Neuronal stem cell (in vitro differentiated cells): ENCODE data around the gene SRPX2.

ENCODE experiments used
- DNase-seq: peaks from one replicate; pipeline ENCODE4 v3.0.0-alpha.2; 2013; ENCODE audit warnings: low spot score
- H2AFZ ChIP-seq: one replicate; pipeline ENCODE4 v1.6.1; 2013; ENCODE audit warnings: mild to moderate bottlenecking, low read length, inconsistent platforms
- H2AK5ac ChIP-seq: 2 replicates; pipeline ENCODE4 v1.6.1; 2013; ENCODE audit warnings: low read depth, mild to moderate bottlenecking, inconsistent platforms, low read length, moderate library complexity, mixed read lengths
- H2BK120ac ChIP-seq: 2 replicates; pipeline ENCODE4 v1.6.1; 2013; ENCODE audit warnings: low read depth, mild to moderate bottlenecking, inconsistent platforms, low read length, moderate library complexity, mixed read lengths
- H2BK12ac ChIP-seq: one replicate; pipeline ENCODE4 v1.6.1; 2013; ENCODE audit warnings: low read length, inconsistent platforms
- H2BK15ac ChIP-seq: 2 replicates; pipeline ENCODE4 v1.6.1; 2013; ENCODE audit warnings: mild to moderate bottlenecking, low read length, inconsistent platforms, mixed read lengths
- H2BK5ac ChIP-seq: one replicate; pipeline ENCODE4 v1.6.1; 2013; ENCODE audit warnings: inconsistent platforms, mild to moderate bottlenecking, low read length, moderate library complexity
- H3K14ac ChIP-seq: one replicate; pipeline ENCODE4 v1.6.1; 2013; ENCODE audit warnings: low read length, inconsistent platforms
- H3K18ac ChIP-seq: 2 replicates; pipeline ENCODE4 v1.6.1; 2013; ENCODE audit warnings: low read length, inconsistent platforms
- H3K23ac ChIP-seq: 2 replicates; pipeline ENCODE4 v1.6.1; 2013; ENCODE audit warnings: low read depth, mild to moderate bottlenecking, mixed read lengths, low read length, inconsistent platforms; ENCODE audit not compliant: poor library complexity
- H3K27ac ChIP-seq: replicated peaks from 3 replicates; pipeline ENCODE4 v1.5.1; 2013; ENCODE audit warnings: low read length, inconsistent platforms
- H3K27me3 ChIP-seq, 3 experiments: 2 replicates each; pipeline ENCODE4 v1.6.1; 2013; ENCODE audit warnings: low read length in 3 of 3, mild to moderate bottlenecking in 2 of 3, inconsistent platforms in 1 of 3, low read depth in 1 of 3, mixed read lengths in 1 of 3, moderate library complexity in 1 of 3; ENCODE audit not compliant: control insufficient read depth in 3 of 3, insufficient read depth in 3 of 3
- H3K36me3 ChIP-seq, 2 donors: replicated peaks in 1 of 2; 2 replicates each; pipeline ENCODE4 v1.6.1; 2013; ENCODE audit warnings: low read length in 2 of 2; ENCODE audit not compliant: control insufficient read depth in 2 of 2, insufficient read depth in 2 of 2
- H3K4ac ChIP-seq: 2 replicates; pipeline ENCODE4 v1.6.1; 2013; ENCODE audit warnings: inconsistent platforms, mild to moderate bottlenecking, low read length, moderate library complexity
- H3K4me1 ChIP-seq, 2 donors: 1 replicate in 1 of 2; 2 replicates in 1 of 2; pipeline ENCODE4 v1.6.1; 2013; ENCODE audit warnings: low read length in 2 of 2, low read depth in 1 of 2; ENCODE audit not compliant: control insufficient read depth in 2 of 2, insufficient read depth in 1 of 2
- H3K4me2 ChIP-seq: one replicate; pipeline ENCODE4 v1.6.1; 2013; ENCODE audit warnings: mild to moderate bottlenecking, low read length, inconsistent platforms; ENCODE audit not compliant: insufficient read depth, poor library complexity, severe bottlenecking
- H3K4me3 ChIP-seq, 2 donors: 2 replicates each; pipeline ENCODE4 v1.5.1; 2013; ENCODE audit warnings: low read length in 2 of 2, mild to moderate bottlenecking in 2 of 2, inconsistent platforms in 1 of 2, moderate library complexity in 1 of 2
- H3K79me1 ChIP-seq: one replicate; pipeline ENCODE4 v1.6.1; 2013; ENCODE audit warnings: low read depth, mild to moderate bottlenecking, inconsistent platforms, low read length, moderate library complexity
- H3K9ac ChIP-seq: one replicate; pipeline ENCODE4 v1.6.1; 2013; ENCODE audit warnings: mild to moderate bottlenecking, low read depth, low read length, inconsistent platforms; ENCODE audit not compliant: poor library complexity
- H3K9me3 ChIP-seq, 2 donors: replicated peaks in 1 of 2; 2 replicates each; pipeline versions ENCODE3 to v1.6.1; 2013; ENCODE audit warnings: low read length in 2 of 2, mild to moderate bottlenecking in 2 of 2, inconsistent platforms in 1 of 2, low read depth in 1 of 2, mixed read lengths in 1 of 2, moderate library complexity in 1 of 2; ENCODE audit not compliant: control insufficient read depth in 2 of 2, insufficient read depth in 1 of 2
- H4K8ac ChIP-seq: one replicate; pipeline ENCODE4 v1.6.1; 2013; ENCODE audit warnings: low read depth, mild to moderate bottlenecking, inconsistent platforms, low read length, moderate library complexity
- H4K91ac ChIP-seq: one replicate; pipeline ENCODE4 v1.6.1; 2013; ENCODE audit warnings: low read length, low read depth, mild to moderate bottlenecking, inconsistent platforms; ENCODE audit not compliant: poor library complexity
- WGBS, 2 donors: extraction: QIAGEN DNeasy Blood & Tissue Kit; methylation state at CpG; one replicate each; pipeline ENCODE4 v1.1.7; 2013; ENCODE audit warnings: missing lambda C conversion rate in 2 of 2, mixed read lengths in 1 of 2; ENCODE audit not compliant: insufficient read length in 2 of 2, insufficient replicate concordance in 1 of 2; ENCODE audit errors: extremely low coverage in 2 of 2; 5-methylcytosine and 5-hydroxymethylcytosine counted together

Gene SRPX2

DNA sequence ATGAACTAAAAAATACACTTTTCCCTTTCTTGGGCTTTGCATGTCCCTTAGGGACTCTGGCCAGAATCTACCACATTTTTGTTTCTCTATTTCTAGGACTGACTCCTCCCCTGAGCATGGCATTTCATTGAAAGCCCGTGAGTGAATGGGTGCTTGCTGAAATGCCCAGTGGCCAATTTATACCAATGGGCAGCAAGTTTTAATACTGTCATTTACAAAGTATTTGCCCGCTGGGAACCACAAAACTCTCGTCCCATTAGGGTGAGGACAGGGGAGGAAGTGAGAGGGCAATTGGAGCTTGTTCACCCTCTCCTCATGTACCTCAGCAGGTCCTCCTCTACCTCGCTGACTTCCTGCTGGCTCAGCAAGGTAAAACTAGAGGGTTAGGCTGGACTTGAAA, 1.1 kb downstream of the SRPX2 start:
- H3K18ac ChIP-seq, result no peak overlapping the region
- no peak overlapping the region for H2BK15ac ChIP-seq
- H3K23ac ChIP-seq, result no peak overlapping the region
- H2AFZ ChIP-seq, result no peak overlapping the region
- no peak for DNase-seq
- H3K4me3 ChIP-seq, result no peak overlapping the region
- H2BK120ac ChIP-seq, result no peak overlapping the region
- no peaks in the 10 kb centered on the region for H3K36me3 ChIP-seq
- no peak overlapping the region for H3K9ac ChIP-seq
- H3K27me3 ChIP-seq, result peaks cover 0 to 8% (median 0%) of the 10 kb centered on the region in 3 experiments
- H4K91ac ChIP-seq, result no peak overlapping the region
- H3K4ac ChIP-seq, result no peak overlapping the region
- no peaks in the 10 kb centered on the region for H3K9me3 ChIP-seq
- no peaks in the 10 kb centered on the region for H3K79me1 ChIP-seq
- H3K4me2 ChIP-seq, result no peak overlapping the region
- H4K8ac ChIP-seq, result no peak overlapping the region
- H3K14ac ChIP-seq, result no peak overlapping the region
- H3K4me1 ChIP-seq, result peaks cover 0 to 7% of the 10 kb centered on the region in 2 donors
- H2BK5ac ChIP-seq, result no peak overlapping the region
- no CpG with 5 or more reads among the region's 4 CpGs for WGBS, 2 donors
- H2AK5ac ChIP-seq, result no peak overlapping the region
- no peak overlapping the region for H2BK12ac ChIP-seq
- H3K27ac ChIP-seq, result no peak overlapping the region

DNA sequence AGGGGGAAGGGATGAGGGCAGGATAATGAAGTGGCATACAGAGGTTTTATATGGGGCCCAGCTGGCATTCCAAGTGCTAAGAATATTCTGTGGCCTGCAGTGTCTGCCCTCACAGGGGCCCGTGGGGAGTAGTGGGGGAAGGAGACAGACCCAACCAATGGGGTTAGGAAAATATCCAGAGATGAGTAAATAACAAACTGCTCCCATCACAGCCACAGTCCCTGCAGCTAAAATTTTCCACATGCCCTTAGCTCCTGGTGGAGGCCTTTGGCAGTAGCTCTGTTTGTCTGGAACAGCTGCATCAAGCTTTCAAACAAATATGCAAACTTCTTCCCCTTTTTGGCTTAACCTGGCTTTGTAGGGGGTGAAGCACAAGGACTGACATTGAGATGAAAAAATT, 3.1 kb downstream of the SRPX2 start:
- Histone ChIP-seq H2BK15ac (no peak overlapping the region), H4K8ac (no peak overlapping the region), H2BK5ac (no peak overlapping the region), H3K4me1 (peaks cover 0 to 7% of the 10 kb centered on the region in 2 donors), H3K14ac (no peak overlapping the region), H3K9ac (no peak overlapping the region), H3K9me3 (no peaks in the 10 kb centered on the region), H3K27ac (no peak overlapping the region), H3K36me3 (no peaks in the 10 kb centered on the region), H3K23ac (no peak overlapping the region), H2BK12ac (no peak overlapping the region), H2BK120ac (no peak overlapping the region), H2AK5ac (no peak overlapping the region), H3K79me1 (no peaks in the 10 kb centered on the region), H3K4me3 (no peak overlapping the region), H3K4ac (no peak overlapping the region), H3K4me2 (no peak overlapping the region), H3K18ac (no peak overlapping the region), H4K91ac (no peak overlapping the region), H3K27me3 (peaks cover 0 to 8% (median 0%) of the 10 kb centered on the region in 3 experiments), H2AFZ (no peak overlapping the region)
- no CpG with 5 or more reads among the region's 1 CpG for WGBS, 2 donors
- no peak for DNase-seq

DNA sequence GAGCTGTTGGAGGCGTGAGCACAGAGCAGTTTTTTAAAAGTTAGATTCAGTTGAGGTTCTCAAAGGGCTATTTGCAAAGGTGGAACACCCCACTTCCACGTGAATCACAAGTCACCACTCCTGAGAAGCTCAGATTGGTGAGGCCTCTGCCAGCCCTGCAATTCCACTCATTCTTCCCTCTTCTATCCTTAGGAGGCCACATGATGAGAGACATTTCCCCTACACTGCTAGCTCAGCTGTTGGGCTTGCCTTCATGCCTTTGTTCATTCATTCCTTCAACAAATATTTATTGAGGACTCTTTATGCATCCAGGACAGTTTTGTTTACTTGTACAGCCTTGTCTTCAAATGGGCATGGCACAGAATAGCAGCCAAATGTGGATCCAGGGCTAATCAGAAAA, 3.7 kb downstream of the SRPX2 start:
- Histone ChIP-seq H3K9ac (no peak overlapping the region), H3K14ac (no peak overlapping the region), H3K4ac (no peak overlapping the region), H3K23ac (no peak overlapping the region), H2BK5ac (no peak overlapping the region), H2BK120ac (no peak overlapping the region), H2BK12ac (no peak overlapping the region), H3K27ac (no peak overlapping the region), H4K8ac (no peak overlapping the region), H3K4me3 (no peak overlapping the region), H3K4me2 (no peak overlapping the region), H4K91ac (no peak overlapping the region), H3K18ac (no peak overlapping the region), H3K4me1 (peaks cover 0 to 7% of the 10 kb centered on the region in 2 donors), H2AK5ac (no peak overlapping the region), H3K79me1 (no peaks in the 10 kb centered on the region), H3K36me3 (no peaks in the 10 kb centered on the region), H3K27me3 (peaks cover 0 to 8% (median 0%) of the 10 kb centered on the region in 3 experiments), H2AFZ (no peak overlapping the region), H2BK15ac (no peak overlapping the region), H3K9me3 (no peaks in the 10 kb centered on the region)
- no peak for DNase-seq
- no CpG with 5 or more reads among the region's 2 CpGs for WGBS, 2 donors

DNA sequence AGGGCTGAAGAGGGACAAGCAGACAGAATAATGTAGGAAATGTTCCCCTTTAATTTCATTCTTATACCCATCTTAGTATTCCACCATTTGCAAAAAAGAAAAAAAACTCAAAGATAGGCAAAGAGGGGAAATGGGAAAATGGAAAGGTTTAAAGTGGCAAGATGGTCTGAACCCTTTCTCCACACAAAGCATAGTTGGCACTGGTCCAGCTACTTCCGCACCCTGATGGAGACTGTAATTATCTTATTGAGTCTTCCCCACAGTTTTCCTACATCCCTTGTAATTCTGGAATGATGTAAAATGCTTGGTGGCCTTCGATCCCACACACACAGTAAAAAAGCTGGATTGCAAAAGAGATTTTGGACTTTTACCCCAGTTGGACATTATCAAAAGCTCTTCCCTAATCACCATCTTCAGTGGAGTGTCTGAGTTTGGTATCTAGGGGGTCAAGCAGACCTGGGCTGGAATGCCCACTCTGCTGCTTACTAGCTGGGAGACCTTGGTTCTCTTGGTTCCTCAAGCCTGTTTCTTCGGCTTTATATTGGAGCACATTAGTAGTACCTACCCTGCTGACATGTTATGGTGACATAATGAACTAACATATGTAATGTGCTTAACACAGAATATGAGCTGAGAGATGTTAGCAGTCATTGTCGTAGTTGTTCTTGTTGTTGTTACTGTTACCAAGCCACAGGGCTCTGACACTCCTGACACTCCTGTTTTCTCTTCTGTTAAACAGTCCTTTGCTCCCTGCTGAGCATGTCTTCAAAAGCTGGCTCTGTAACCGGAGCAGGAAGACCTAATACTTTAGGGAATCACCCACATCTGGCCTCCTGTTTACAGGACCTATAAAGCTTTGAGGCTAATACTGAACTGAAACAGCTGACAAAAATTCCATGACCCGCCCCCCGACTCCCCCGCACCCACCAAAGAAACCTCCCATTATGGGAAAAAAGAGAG, 4.7 kb downstream of the SRPX2 start:
- H2BK15ac ChIP-seq, result no peak overlapping the region
- H2AK5ac ChIP-seq, result no peak overlapping the region
- H3K4me3 ChIP-seq, result no peak overlapping the region
- H2BK12ac ChIP-seq, result no peak overlapping the region
- DNase-seq, result no peak
- no peak overlapping the region for H2BK5ac ChIP-seq
- H2BK120ac ChIP-seq, result no peak overlapping the region
- no peaks in the 10 kb centered on the region for H3K9me3 ChIP-seq
- no peaks in the 10 kb centered on the region for H3K36me3 ChIP-seq
- no peak overlapping the region for H3K18ac ChIP-seq
- no peak overlapping the region for H2AFZ ChIP-seq
- peaks cover 0 to 10% (median 0%) of the 10 kb centered on the region in 3 experiments for H3K27me3 ChIP-seq
- H3K4me2 ChIP-seq, result no peak overlapping the region
- H4K8ac ChIP-seq, result no peak overlapping the region
- H3K4me1 ChIP-seq, result peaks cover 0 to 7% of the 10 kb centered on the region in 2 donors
- WGBS, 2 donors, result no CpG with 5 or more reads among the region's 8 CpGs
- no peak overlapping the region for H3K4ac ChIP-seq
- no peak overlapping the region for H4K91ac ChIP-seq
- no peak overlapping the region for H3K9ac ChIP-seq
- no peaks in the 10 kb centered on the region for H3K79me1 ChIP-seq
- H3K27ac ChIP-seq, result no peak overlapping the region
- no peak overlapping the region for H3K14ac ChIP-seq
- H3K23ac ChIP-seq, result no peak overlapping the region
